Measurements from ENCODE around the gene C3orf33.

DNA sequence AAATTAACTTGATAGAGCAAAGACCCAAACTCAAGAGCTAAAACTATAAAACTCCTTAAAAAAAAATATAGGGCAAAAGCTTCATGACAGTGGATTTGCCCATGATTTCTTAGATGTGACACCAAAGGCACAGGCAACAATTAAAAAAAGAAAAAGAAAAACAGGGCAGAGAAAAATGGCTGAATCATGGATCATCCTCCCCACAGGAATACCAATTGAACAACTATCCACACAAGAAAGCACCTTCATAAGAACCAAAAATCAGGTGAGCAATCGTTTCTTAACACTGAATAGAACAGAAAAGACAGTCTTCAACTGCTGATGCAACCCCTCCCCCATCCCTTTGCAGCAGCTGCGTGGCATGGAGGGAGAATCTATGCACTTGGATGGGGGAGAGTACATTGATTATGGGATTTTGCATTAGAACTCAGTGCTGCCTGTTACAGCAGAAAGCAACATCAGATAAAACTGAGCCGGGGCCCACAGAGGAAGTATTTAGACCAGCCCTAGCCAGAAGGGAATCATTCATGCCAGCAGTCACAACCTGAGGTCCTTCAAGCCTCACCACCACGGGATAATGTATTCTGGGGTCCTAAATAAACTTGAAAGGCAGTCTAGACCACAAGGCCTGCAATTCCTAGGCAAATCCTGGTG, 15.7 kb downstream of the C3orf33 start:
- TF ChIP-seq, protein P1, sequence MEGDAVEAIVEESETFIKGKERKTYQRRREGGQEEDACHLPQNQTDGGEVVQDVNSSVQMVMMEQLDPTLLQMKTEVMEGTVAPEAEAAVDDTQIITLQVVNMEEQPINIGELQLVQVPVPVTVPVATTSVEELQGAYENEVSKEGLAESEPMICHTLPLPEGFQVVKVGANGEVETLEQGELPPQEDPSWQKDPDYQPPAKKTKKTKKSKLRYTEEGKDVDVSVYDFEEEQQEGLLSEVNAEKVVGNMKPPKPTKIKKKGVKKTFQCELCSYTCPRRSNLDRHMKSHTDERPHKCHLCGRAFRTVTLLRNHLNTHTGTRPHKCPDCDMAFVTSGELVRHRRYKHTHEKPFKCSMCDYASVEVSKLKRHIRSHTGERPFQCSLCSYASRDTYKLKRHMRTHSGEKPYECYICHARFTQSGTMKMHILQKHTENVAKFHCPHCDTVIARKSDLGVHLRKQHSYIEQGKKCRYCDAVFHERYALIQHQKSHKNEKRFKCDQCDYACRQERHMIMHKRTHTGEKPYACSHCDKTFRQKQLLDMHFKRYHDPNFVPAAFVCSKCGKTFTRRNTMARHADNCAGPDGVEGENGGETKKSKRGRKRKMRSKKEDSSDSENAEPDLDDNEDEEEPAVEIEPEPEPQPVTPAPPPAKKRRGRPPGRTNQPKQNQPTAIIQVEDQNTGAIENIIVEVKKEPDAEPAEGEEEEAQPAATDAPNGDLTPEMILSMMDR (IDR thresholded peaks at IDR 0.05) = no peak
- TF ChIP-seq POLR2A (IDR thresholded peaks at IDR 0.05) (no peak), POLR2AphosphoS5 (IDR thresholded peaks at IDR 0.05) (no peak), EP300 (IDR thresholded peaks at IDR 0.05) (no peak)
